NCI-H2171 (cell line): Measurements from ENCODE around the gene CFL2.
"Not testable (repeated sequence)": the region's sequence is repeated elsewhere in the genome, so short reads cannot be mapped to it uniquely, and the experiment has no call there.

Source experiments
- DNase-seq: peaks from one replicate; lab custom pipeline; 2025; lab: John Stamatoyannopoulos, UW

The CFL2 gene

DNA sequence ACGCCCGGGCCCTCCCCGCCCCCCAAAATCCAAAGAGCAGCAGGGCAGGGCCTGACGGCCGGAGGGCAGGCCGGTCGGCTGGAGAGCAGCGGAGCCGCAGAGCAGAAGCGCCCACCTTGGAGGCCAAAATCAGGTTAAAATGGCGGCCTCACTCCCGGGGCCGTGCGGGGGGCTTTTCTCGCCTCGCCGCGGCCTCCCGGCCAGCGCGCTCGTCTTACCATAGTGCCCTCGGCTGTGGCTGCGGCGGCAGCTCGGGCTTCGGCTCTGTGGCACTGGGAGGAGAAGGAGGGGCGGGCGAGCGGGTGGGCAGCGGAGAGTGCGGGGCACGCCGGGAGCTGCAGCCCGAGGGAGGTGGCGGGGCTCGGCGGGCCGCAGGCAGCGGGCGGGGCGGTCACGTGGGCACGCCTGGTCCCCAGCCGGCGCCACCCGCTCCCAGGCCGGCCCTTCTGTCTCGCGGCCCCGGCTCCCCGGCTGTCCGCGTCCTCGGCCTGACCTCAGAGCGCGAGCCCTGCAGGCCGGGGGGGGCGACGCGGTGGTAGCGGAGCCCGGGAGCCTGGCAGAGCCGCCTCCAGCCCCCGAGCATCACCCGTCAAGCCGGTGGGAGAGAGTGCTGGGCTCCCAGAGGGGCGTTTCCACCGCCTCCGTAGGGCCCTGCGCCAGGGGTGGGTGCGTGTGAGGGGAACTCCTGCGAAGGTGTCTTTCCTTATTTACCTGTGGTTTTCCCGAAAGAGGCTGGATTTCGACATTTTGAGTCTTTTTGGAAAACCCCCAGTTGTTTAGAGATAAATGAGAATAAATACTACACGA is at the start of gene CFL2:
TSS of gene CFL2 (minus strand) at position 274 of the 807 bp plus-strand sequence. CDS start at position 221, 53 bp downstream.
- DNase-seq = peak; percentile 88

DNA sequence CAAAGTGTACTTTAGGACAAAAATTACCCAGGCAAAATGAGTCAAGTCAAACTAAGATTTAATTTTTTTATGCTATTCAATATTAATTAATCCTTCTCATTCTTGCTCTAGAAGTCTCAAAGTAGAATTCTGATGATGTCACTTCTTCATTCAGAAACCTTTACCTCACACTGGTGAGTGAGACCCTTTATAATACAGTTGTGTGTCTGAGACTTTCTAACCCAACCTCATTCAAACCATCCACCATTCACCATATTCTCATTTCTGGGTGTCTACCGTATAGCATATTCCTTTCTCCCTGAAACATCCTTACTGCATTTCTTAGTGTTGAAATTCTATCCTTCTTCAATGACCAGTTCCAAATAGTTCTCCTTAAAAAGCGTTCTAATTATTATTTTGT is 40.8 kb upstream of the CFL2 start:
- DNase-seq = no peak

DNA sequence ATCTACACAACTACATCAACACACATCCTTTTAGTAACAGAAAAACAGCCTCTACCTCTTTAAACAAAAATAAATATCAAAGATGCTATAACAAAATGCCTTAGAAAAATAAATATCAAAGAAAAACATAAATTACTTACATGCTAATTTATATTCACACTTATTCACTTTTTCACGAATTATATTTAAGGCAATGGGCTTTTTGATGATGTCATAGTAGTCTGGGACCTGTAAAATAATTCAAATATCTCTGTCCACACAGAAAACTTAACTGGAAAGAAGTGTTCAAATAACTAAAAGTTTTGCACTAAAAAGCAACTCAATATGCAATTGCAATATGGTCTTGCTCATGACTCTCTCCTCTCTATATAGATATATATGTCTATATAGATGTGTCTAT is 40.3 kb upstream of the CFL2 start:
- no peak for DNase-seq

DNA sequence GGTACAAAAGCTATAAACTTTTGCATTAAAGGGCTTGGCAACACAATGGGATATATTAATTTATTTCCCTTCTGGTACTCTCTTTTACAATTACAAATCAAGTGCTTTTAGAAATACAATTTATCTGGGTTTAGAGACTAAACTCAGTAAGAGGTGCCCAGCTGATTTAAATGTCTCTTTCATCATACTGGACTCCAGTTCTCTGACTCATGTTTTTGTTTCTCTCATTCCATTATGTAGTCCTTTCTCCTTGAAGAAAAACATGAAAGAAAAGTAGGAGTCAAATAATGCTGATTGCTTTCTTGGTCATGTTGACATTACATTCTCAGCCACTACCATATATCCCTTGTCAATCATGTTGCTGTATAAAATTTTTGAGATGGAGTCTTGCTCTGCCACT is 36.3 kb upstream of the CFL2 start:
- no peak for DNase-seq

DNA sequence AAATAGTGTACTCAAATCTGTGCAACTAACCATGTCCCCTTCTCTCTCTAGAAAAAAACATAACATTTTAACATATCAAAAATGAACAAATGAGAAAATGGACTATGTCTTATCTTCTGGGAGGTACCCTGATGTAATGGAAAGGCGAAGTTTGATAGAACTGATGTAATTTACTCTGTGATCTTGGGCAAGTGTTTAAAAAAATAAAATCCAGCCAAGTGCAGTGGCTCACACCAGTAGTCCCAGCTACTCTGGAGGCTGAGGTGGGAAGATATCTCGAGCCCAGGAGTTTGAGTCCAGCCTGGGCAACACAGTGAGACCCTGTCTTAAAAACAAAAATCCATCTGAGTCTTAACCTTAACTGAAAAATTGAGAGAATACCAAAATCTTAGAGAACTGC is 35.8 kb upstream of the CFL2 start:
- no peak for DNase-seq

DNA sequence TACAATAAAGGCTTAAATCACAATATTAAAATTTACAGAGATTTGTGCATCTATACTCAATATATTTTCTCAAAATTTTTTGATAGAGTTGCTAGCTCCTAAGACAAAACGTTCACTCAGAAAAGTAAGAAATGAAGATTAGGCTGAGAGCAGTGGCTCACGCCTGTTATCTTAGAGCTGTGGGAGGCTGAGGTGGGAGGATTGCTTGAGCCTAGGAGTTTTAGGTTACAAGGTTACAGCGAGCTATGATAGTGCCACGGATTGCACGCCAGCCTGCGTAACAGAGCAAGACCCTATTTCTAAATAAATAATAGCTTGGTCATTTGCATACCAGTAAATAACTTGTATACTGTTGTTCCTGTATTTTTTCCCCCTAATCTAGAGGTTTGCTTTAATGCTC is 35.0 kb upstream of the CFL2 start:
- DNase-seq = no peak

DNA sequence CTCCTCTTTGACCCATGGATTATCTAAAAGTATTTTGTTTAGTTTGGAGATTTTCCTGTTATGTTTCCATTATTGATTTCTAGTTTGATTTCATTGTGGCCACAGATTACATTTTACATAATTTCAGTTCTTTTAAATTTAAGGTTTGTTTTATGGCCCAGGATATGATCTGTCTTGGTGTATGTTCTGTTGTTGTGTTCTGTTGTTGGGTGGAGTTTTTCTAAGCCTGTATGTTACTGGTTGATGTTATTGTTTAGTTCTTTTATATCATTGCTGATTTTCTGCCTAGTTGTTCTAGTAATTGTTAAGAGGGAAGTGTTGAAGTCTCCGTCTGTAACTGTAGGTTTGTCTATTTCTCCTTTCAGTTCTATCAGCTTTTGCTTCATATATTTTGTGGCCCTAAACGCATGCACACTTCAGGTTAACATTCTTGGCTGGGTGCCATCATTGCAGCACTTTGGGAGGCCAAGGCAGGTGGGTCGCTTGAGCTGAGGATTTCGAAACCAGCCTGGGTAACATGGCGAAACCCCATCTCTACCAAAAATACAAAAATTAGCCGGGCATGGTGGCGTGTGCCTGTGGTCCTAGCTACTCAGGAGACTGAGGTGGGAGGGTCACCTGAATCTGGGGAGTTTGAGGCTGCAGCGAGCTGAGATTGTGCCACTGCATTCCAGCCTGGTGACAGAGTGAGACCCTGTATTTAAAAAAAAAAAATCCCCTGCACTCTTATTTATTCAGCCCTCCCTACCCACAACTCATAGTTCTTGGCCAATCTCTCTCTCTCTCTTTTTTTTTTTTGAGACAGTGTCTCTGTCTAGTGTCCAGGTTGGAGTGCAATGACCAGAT is 28.1 kb upstream of the CFL2 start:
- DNase-seq = peak; percentile 6

DNA sequence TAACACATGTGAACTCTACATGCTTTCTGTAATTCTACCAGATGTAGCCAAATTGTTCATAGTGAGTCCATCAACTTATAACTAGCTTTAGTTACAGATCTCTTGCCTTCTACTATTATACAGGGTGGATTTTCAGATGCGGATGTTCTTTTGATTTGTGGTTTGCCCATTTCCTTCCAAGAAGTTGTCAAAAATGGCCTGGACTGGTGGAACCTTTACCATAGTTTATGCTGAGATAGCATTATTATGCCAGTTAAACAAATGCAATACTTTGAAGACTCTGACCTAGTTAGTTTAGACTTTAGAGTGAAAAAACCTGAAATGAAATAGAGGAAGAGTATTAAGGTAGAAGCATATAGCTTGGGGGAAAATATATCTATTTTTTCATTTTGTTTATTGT is 27.4 kb upstream of the CFL2 start:
- DNase-seq = no peak

DNA sequence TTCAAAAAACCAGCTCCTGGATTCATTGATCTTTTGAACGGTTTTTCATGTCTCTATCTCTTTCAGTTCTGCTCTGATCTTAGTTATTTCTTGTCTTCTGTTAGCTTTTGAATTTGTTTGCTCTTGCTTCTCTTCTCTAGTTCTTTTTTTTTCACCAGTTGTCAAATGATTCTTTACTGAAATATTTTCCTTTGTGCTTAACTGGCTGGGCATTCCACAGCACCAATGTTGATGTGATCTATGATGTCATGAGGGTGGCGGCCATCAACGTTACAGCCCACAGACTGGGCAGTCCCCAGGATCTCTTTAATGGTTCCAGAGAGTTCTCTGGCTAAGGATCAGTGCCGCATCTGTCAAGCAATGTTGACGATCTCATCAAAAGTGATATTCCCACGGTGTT is 25.7 kb upstream of the CFL2 start:
- DNase-seq = not testable (repeated sequence)

DNA sequence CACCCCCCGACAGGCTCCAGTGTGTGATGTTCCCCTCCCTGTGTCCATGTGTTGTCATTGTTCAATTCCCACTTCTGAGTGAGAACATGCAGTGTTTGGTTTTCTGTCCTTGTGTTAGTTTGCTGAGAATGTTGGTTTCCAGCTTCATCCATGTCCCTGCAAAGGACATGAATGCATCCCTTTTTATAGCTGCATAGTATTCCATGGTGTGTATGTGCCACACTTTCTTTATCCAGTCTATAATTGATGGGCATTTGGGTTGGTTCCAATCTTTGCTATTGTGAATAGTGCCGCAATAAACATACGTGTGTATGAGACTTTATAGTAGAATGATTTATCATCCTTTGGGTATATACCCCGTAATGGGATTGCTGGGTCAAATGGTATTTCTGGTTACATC is 22.7 kb upstream of the CFL2 start:
- DNase-seq = not testable (repeated sequence)

DNA sequence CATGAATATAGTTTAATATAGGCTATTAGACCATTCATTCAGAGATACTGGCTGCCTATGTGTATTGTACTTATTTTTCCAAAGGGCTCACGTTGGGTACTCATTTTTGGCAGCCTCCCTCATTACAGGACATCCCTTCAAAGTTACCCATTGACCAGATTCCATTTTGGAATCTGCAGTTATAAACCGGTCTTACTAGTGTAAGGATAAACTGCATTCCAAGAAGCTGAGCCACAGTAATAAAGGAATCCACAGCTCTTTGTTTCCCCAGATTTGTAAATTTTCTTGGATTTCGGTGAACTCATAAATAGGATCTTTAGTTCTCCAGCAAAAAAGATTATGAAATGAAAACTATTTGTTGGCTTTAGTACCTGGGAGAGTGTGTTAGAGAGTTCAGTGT is 18.9 kb upstream of the CFL2 start:
- no peak for DNase-seq

DNA sequence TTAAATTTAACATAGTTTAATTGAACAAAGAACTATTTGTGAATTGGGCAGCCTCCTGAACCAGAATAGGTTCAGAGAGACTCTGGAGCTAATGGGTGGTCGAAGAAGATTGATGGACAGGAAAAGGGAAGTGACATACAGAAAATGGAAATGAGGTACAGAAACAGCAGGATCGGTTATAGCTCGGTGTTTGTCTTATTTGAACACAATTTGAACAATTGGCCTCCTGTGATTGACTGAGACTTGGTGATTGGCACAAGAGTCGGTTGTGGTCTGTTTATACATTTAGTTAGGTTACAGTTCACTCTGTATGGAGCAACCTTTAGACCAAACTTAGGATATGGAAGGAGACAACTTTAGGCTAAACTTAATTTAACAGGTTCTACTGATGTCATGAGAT is 18.4 kb upstream of the CFL2 start:
- no peak for DNase-seq

DNA sequence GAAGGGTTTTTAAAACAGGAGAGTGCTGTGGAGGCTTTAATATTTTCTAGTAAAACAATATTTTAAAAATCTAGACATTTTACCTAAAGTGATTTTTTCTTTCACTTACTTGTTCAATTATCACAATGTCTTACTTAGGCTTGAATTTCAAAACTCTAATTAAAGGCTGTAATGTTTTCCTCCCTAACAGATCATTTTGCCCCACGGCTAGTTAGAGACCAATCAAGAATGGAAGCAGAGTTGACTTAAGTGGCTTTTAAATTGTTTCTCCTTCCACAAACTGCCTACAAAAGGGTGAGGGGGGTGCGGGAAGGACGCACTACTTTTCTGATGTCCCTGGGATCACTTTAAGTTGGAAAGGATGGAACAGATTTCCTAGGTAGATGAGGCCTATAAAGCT is 9.5 kb upstream of the CFL2 start:
- DNase-seq = no peak

DNA sequence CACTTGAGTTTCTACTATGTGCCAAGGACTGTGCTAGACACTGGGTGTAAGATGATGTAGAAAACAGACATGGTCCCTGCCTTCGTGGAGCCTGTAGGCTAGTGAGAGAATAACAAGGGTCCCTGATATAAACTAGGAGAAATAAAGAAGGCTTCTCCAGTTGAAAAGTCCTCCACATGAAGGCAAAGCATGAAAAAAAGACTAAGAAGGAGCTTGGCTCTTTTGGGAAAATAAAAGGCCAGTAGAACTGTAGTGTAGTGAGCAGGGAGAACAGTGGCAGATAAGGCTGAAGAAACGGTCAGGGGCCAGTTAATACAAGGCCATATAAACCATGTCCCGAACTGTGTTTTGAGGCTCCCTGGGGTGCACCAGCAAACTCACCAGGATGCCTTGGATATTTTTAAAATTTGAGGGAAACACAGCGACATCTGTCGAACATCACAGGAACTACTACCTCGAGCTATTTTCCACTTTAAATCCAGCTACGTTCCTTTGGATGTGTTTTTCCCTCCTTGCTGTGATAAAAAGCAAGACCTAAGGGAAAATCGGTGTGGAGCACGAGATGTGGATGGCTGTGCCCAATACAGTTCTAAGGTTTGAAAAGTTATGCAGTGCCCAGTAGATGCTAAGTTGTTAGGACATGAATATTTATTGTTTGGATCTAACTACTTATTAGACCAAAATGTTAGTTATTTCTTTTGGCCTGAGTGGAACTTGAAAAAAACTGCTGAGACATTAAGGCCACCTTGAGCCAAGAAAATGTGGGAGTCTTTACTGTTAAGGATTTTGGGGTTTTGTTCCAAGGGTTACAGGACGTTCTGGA is 8.5 kb upstream of the CFL2 start:
- DNase-seq = peak; percentile 53

DNA sequence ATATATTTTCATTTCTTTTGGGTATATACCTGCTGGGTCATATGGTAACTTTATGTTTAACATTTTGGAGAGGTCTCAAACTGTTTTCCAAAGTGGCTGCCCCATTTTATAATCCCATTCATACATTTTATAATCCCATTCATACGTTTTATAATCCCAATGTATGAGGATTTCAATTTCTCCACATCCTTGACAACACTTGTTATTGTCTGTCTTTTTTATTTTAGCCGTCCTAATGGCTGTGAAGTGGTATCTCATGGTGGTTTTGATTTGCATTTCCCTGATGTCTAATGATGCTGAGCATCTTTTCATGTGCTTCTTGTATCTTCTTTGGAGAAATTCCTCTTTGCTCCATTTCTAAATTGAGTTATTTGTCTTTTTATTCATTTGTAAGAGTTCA is 6.7 kb upstream of the CFL2 start:
- DNase-seq = no peak

DNA sequence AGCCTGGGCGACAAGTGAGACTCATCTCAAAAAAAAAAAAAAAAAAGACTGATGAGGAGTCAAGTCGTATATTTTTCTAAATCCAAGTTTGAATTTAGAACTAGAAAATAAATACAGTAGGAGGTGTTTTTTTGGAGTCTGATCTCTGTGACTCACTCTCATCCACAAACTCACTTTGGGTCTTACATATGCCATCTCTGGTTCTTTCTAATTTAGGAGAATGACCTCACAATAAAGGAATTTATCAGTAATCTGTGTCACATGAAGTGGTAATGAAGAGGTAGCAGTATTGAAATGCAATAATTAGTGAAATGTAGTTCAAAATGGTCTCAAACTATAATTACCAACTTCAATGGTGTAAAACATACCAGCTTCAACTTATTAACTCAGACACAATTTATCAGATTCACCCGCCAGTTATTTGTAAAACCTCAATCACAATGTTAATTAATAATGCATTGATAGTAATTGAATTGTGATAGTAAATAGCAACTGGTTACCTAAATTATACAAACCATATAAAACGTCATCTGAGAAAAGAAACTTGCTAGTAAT is 4.4 kb upstream of the CFL2 start:
- DNase-seq = no peak

DNA sequence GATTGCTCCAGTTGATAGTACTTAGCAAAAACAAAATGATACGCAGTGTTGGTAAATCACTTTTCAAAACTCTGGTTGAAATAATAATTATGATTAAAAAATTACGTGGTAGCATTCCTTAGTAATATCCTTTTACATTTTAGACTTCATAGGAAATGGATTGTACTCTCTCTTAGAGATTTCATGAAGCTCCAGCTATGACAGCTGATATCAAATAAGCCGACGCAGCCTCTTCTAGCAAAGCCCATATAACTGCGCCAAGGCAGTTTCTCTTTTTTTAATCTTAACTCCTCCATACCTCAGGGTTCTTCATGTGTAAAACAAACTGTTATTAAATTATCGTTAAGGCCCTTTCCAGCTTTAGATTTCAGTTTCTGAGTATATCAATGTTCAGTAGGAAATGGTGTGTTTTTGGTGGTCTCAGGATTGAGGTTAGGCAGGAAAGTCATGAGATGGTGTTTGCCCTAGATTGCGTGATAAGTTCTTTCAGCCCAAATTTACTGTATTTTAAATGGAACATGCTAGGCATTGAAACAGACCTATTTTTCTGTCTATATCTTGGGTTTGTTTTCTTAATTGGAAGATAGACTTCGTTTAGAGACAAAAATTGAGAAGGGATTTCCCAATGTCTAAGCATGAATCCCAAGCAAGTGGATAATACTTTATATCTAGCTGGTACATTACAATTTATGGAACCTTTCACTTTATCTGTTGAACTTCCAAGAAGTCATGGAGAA is 902 bp upstream of the CFL2 start:
- DNase-seq = no peak

DNA sequence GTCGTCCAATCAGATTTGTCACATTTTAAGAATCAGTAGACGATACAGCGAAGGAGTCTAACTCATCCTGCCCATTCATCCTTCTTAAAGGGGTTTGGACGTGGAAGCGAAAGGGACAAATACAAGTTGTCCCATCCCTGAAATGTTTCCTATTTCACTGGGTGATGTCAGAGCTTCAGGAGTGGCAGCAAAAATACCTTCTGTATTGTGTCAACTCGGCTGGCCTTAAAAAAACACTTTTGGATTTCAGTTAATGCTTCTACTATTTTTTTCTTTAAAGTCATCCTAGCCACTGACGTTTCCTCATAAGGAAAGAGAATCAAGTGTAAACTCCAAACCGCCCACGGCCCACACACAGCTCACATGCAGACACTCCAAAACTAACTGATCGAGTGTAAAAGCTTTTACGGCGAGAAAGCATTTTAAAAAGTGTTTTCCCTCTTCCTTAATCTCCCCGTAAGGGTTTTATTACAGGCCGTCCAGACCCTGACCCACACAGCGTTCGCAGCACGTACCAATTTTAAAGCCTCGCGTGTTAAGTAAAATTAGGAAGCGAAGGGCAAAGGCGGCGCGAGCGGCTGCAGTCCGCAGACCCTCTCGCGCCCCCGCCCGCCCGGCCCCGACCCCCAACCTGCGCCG is 593 bp downstream of the CFL2 start:
- DNase-seq = peak; percentile 29

DNA sequence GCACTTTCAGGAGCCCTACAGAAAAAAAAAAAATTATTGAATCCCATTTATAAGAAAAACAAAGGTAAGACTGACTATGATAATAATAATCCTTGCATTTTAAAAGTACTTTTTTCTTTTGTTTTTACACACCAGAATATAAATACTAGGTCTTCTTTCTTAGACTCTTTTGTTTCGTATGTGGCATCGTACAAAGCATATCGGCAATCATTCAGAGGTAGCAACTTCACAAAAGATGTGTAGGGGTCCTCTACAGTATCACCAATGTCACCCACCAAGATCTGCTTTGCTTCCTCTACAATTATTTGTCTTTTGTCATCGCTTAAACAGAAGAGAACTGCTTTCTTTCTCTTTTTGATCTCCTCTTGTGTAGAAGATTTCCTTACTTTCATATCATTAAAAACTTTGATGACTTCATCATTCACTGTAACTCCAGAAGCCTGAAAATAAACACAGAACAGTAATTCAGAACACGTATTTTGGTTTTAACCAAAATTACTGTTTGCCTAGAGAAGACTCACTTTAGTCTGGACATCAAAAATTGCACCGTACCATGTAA is 1.2 kb downstream of the CFL2 start:
- DNase-seq = no peak
